Measurements from ENCODE around the gene DNAJC22.

Gene DNAJC22

DNA sequence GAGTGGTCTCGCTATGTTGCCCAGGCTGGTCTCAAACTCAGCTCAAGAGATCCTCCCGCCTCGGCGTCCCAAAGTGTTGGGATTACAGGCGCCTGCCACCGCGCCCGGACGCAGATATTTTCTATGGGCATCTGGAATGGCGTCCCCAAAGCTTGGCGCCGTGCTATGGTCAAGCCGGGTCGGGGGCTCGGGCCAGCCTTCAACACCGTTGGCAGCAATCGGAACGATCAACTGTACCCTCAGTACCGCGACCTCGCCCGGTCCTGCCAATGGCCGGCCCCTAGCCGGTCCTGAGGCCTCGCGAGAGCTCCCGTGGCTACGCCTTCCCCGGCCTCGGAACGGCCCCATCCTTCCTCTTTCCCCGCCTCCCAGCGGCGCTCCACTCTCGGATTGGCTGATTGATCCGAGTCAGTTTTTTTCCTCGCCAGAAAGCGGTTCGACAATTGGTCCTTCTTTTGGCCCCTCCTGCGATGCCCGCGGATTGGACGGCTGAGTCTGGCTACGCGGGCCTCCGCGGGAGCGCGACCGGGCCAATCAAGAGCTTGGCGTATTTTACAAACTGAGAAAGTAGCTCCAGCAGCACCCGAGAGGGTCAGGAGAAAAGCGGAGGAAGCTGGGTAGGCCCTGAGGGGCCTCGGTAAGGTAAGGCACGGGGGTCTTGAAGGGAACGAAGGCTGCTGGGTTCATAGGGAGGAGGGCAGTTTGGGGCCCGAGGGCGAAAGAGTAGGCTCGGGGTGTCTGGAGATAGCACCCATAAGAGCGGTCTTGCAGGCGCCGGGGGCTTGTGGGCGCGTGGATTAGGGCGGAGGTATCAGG lies 23.8 kb upstream of the DNAJC22 start, which contains the start of gene TROAP:
Gene TROAP, plus strand, starts transcription at position 548 of the 816 bp plus-strand sequence. CDS start 354 bp downstream, outside the sequence.
- Histone ChIP-seq H3K4me3 (ENCODE audit: low read length) (peak within 1 kb of the TSS; percentile 37), H3K4me1 (ENCODE audit: control insufficient read depth, insufficient read depth, low read length) (peaks cover 7% of the 10 kb centered on the region), H3K27me3 (ENCODE audit: control insufficient read depth, insufficient read depth, low read length) (no peaks in the 10 kb centered on the region), H3K9me3 (ENCODE audit: control insufficient read depth, low read length) (no peaks in the 10 kb centered on the region), H3K9ac (ENCODE audit: low read length) (peak within 1 kb of the TSS; percentile 74), H3K36me3 (ENCODE audit: control insufficient read depth, insufficient read depth, low read length) (no peaks in the 10 kb centered on the region)

DNA sequence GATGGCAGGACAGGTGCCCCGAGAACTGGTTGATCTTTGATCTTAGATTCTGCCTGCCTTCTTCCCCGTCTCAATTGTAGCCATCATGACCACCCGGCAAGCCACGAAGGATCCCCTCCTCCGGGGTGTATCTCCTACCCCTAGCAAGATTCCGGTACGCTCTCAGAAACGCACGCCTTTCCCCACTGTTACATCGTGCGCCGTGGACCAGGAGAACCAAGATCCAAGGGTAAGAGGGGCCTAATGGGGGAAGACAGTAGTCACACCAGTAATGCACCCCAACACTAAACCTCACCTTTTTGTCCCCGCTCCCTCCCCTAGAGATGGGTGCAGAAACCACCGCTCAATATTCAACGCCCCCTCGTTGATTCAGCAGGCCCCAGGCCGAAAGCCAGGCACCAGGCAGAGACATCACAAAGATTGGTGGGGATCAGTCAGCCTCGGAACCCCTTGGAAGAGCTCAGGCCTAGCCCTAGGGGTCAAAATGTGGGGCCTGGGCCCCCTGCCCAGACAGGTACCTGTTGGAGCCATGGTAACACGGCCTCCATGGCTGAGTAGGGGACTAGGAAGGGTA lies 23.1 kb upstream of the DNAJC22 start:
- Histone ChIP-seq H3K27me3 (ENCODE audit: control insufficient read depth, insufficient read depth, low read length) (no peaks in the 10 kb centered on the region), H3K4me3 (ENCODE audit: low read length) (peak overlapping the region; percentile 34), H3K4me1 (ENCODE audit: control insufficient read depth, insufficient read depth, low read length) (peaks cover 7% of the 10 kb centered on the region), H3K9me3 (ENCODE audit: control insufficient read depth, low read length) (no peaks in the 10 kb centered on the region), H3K36me3 (ENCODE audit: control insufficient read depth, insufficient read depth, low read length) (no peaks in the 10 kb centered on the region), H3K9ac (ENCODE audit: low read length) (peak overlapping the region; percentile 67)

DNA sequence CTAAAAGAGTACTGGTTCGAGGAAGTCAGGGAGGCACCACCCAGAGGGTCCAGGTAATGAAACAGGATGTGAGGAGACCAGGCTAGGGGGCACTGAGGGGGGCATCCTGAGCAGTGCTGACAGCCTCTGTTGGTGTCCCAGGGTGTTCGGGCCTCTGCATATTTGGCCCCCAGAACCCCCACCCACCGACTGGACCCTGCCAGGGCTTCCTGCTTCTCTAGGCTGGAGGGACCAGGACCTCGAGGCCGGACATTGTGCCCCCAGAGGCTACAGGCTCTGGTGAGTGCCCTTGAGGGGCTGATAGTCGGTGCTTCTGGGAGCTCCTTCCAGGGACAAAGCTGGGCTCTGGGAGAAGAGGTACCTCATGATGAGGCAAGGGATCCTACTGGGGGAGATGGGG lies 21.1 kb upstream of the DNAJC22 start:
- Histone ChIP-seq H3K36me3 (ENCODE audit: control insufficient read depth, insufficient read depth, low read length) (no peaks in the 10 kb centered on the region), H3K4me3 (ENCODE audit: low read length) (no peak overlapping the region), H3K4me1 (ENCODE audit: control insufficient read depth, insufficient read depth, low read length) (peaks cover 7% of the 10 kb centered on the region), H3K9me3 (ENCODE audit: control insufficient read depth, low read length) (no peaks in the 10 kb centered on the region), H3K27me3 (ENCODE audit: control insufficient read depth, insufficient read depth, low read length) (no peaks in the 10 kb centered on the region), H3K9ac (ENCODE audit: low read length) (no peak overlapping the region)

DNA sequence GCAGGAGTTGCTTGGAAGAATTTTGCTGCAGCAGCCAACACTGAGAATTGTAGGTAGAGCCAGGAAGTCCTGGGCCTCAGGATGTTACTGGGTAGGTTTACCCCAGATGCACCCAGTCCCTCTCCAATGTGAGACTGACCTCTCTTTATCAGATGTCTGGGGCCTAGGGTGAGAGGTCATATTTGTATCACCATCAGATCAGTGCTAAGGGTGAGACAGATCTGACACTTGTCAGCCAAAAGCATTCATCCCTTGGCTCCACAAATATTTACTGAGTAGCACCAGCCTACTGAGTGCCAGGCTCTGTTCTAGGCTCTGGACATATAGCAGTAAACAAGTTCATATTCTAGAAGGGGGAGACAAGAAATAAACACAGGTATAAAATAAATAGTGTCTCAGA lies 19.3 kb upstream of the DNAJC22 start:
- H3K4me1 ChIP-seq (ENCODE audit: control insufficient read depth, insufficient read depth, low read length): peaks cover 15% of the 10 kb centered on the region
- H3K9ac ChIP-seq (ENCODE audit: low read length): no peak overlapping the region
- no peak overlapping the region for H3K4me3 ChIP-seq (ENCODE audit: low read length)
- H3K9me3 ChIP-seq (ENCODE audit: control insufficient read depth, low read length): no peaks in the 10 kb centered on the region
- peaks cover 9% of the 10 kb centered on the region for H3K27me3 ChIP-seq (ENCODE audit: control insufficient read depth, insufficient read depth, low read length)
- H3K36me3 ChIP-seq (ENCODE audit: control insufficient read depth, insufficient read depth, low read length): no peaks in the 10 kb centered on the region

DNA sequence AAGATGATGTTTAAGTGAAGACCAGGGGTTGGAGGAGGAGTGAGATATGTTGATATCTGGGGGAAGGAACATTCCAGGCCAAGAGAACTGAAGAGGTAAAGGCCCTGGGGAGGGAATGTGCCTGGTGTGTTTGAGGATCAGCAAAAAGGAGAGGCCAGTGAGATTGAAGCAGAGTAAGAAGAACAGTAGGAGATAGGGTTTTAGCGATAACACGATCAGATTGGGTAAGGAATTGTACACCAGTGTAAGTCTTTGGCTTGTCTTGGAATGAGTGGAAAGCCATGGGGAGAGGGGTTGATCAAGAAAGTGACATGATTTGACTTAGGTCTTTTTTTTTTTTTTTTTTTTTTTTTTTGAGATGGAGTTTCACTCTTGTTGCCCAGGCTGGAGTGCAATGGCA lies 18.8 kb upstream of the DNAJC22 start:
- Histone ChIP-seq H3K9ac (ENCODE audit: low read length) (no peak overlapping the region), H3K9me3 (ENCODE audit: control insufficient read depth, low read length) (no peaks in the 10 kb centered on the region), H3K36me3 (ENCODE audit: control insufficient read depth, insufficient read depth, low read length) (no peaks in the 10 kb centered on the region), H3K4me1 (ENCODE audit: control insufficient read depth, insufficient read depth, low read length) (peaks cover 15% of the 10 kb centered on the region), H3K4me3 (ENCODE audit: low read length) (no peak overlapping the region), H3K27me3 (ENCODE audit: control insufficient read depth, insufficient read depth, low read length) (peaks cover 12% of the 10 kb centered on the region)

DNA sequence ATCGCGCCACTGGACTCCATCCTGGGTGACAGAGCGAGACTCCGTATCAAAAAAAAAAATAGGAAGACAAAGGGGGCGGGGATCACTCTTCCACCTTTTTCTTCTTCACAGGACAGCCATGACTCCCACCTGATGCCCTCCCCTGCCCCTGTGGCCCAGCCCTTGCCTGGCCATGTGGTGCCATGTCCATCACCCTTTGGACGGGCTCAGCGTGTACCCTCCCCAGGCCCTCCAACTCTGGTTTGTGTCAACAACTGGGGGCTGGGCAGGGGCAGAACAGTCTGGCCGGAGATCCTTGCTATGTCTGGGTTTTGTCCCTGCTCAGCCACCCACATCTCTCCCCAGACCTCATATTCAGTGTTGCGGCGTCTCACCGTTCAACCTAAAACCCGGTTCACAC lies 17.9 kb upstream of the DNAJC22 start:
- Histone ChIP-seq H3K4me1 (ENCODE audit: control insufficient read depth, insufficient read depth, low read length) (peaks cover 10% of the 10 kb centered on the region), H3K9ac (ENCODE audit: low read length) (no peak overlapping the region), H3K4me3 (ENCODE audit: low read length) (no peak overlapping the region), H3K27me3 (ENCODE audit: control insufficient read depth, insufficient read depth, low read length) (peaks cover 22% of the 10 kb centered on the region), H3K9me3 (ENCODE audit: control insufficient read depth, low read length) (no peaks in the 10 kb centered on the region), H3K36me3 (ENCODE audit: control insufficient read depth, insufficient read depth, low read length) (no peaks in the 10 kb centered on the region)

DNA sequence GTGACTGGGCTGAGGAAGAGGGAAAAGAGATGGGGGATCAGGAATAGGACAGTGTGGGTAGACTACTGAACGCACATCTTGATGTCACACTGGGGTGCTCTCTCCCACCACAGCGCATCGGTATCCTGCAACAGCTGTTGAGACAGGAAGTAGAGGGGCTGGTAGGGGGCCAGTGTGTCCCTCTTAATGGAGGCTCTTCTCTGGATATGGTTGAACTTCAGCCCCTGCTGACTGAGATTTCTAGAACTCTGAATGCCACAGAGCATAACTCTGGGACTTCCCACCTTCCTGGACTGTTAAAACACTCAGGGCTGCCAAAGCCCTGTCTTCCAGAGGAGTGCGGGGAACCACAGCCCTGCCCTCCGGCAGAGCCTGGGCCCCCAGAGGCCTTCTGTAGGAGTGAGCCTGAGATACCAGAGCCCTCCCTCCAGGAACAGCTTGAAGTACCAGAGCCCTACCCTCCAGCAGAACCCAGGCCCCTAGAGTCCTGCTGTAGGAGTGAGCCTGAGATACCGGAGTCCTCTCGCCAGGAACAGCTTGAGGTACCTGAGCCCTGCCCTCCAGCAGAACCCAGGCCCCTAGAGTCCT lies 16.6 kb upstream of the DNAJC22 start:
- Histone ChIP-seq H3K9ac (ENCODE audit: low read length) (no peak overlapping the region), H3K36me3 (ENCODE audit: control insufficient read depth, insufficient read depth, low read length) (no peaks in the 10 kb centered on the region), H3K27me3 (ENCODE audit: control insufficient read depth, insufficient read depth, low read length) (peaks cover 35% of the 10 kb centered on the region), H3K9me3 (ENCODE audit: control insufficient read depth, low read length) (no peaks in the 10 kb centered on the region), H3K4me1 (ENCODE audit: control insufficient read depth, insufficient read depth, low read length) (peaks cover 8% of the 10 kb centered on the region), H3K4me3 (ENCODE audit: low read length) (no peak overlapping the region)

DNA sequence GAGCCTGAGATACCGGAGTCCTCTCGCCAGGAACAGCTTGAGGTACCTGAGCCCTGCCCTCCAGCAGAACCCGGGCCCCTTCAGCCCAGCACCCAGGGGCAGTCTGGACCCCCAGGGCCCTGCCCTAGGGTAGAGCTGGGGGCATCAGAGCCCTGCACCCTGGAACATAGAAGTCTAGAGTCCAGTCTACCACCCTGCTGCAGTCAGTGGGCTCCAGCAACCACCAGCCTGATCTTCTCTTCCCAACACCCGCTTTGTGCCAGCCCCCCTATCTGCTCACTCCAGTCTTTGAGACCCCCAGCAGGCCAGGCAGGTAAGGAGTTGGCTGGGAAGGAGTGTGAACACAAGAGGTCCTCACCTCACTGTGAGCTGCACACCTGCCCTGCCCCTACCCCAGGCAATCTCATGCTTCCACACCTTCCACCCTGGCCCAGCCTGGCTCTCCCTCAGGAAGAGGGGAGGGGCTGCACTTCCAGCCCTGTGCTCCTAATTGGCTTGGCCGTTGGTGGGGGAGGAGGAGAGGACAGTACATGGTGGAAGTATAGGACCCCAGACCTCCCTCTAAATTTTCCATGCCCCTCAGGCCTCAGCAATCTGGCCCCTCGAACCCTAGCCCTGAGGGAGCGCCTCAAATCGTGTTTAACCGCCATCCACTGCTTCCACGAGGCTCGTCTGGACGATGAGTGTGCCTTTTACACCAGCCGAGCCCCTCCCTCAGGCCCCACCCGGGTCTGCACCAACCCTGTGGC lies 15.9 kb upstream of the DNAJC22 start:
- no peak overlapping the region for H3K4me3 ChIP-seq (ENCODE audit: low read length)
- H3K27me3 ChIP-seq (ENCODE audit: control insufficient read depth, insufficient read depth, low read length): peaks cover 42% of the 10 kb centered on the region
- H3K4me1 ChIP-seq (ENCODE audit: control insufficient read depth, insufficient read depth, low read length): peaks cover 8% of the 10 kb centered on the region
- H3K9ac ChIP-seq (ENCODE audit: low read length): no peak overlapping the region
- no peaks in the 10 kb centered on the region for H3K9me3 ChIP-seq (ENCODE audit: control insufficient read depth, low read length)
- H3K36me3 ChIP-seq (ENCODE audit: control insufficient read depth, insufficient read depth, low read length): no peaks in the 10 kb centered on the region

DNA sequence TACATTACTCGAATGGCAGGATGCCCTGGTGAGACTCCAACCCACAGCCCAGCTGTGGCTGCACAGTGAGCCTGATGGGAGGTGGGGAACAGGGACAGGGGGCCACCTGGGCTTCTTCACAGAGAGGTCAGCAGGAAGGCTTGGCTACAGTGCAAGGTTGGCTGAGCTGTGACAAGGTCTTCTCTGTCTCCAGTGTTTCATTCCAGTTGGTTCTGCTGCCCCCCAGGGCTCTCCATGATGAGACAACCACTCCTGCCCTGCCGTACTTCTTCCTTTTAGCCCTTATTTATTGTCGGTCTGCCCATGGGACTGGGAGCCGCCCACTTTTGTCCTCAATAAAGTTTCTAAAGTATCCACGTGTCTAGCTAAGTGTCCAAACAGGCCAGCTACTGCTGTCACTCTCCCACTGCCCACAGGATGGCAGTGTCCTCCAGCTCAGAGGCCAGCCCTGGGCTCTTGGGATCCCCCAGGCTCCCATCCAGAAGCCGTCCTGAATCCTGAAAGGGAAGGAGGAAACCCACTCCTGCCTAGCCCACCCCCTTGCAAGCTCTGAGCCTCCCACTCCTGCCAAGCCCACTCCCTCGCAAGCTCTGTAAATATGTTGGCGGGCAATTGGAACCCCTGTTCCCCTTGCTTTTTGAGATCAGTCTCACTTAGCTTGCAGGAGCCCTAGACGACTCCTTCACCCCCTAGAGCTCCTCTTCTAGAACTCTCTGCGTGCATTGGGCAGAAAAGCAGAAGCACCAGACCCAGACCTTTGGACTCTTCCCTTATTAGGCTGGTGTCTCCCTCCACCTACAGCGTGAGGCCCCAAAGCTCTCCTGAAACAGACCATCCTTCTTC lies 15.1 kb upstream of the DNAJC22 start:
- no peak overlapping the region for H3K9ac ChIP-seq (ENCODE audit: low read length)
- H3K27me3 ChIP-seq (ENCODE audit: control insufficient read depth, insufficient read depth, low read length): peaks cover 49% of the 10 kb centered on the region
- peaks cover 11% of the 10 kb centered on the region for H3K4me1 ChIP-seq (ENCODE audit: control insufficient read depth, insufficient read depth, low read length)
- H3K9me3 ChIP-seq (ENCODE audit: control insufficient read depth, low read length): no peaks in the 10 kb centered on the region
- no peak overlapping the region for H3K4me3 ChIP-seq (ENCODE audit: low read length)
- no peaks in the 10 kb centered on the region for H3K36me3 ChIP-seq (ENCODE audit: control insufficient read depth, insufficient read depth, low read length)

DNA sequence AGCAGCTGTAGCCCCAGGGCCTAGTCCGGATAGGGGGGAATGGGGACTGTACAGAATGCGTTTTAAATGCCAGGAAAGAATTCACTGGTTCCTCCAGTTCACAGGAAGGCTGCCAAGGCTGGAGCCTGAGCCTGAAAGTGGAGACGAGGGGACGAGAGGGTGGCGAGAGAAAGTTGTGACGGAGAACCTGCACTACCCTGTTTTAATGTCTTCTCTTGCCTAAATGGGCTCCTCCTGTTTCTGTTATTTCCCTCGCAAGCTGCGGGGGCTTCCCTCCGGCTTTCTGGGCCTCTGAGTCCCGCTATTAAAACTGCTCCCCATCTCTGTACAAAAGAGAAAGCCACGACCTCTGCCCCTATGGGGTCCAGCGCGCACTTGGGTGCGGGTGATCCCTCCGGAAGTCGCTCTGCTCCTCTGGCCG lies 14.2 kb upstream of the DNAJC22 start:
- no peaks in the 10 kb centered on the region for H3K36me3 ChIP-seq (ENCODE audit: control insufficient read depth, insufficient read depth, low read length)
- H3K27me3 ChIP-seq (ENCODE audit: control insufficient read depth, insufficient read depth, low read length): peaks cover 58% of the 10 kb centered on the region
- no peak overlapping the region for H3K9ac ChIP-seq (ENCODE audit: low read length)
- H3K4me1 ChIP-seq (ENCODE audit: control insufficient read depth, insufficient read depth, low read length): peaks cover 19% of the 10 kb centered on the region
- H3K9me3 ChIP-seq (ENCODE audit: control insufficient read depth, low read length): no peaks in the 10 kb centered on the region
- H3K4me3 ChIP-seq (ENCODE audit: low read length): no peak overlapping the region

DNA sequence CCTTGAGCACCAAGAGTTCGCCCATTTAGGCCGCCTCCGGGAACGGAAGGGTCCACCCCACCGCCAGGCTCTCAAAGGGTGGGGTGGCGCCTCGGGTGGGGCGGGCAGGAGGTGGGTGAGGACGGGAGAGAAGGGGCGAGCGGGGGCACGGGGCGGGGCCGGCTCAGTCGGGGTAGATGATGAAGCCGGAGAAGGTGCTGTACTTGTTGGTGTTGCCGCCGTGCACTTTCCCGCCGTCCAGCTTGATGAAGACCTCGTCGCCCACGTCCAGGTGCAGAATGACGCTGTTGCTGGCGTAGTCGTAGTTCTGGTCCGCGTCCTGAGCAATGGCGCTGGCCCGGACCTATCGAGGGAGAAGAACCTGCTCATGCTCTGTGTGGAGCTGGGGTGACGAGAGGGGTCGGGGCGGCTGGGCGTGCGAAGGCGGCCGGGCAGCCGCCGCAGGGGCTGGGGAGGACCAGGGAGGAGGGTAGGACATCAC lies 13.8 kb upstream of the DNAJC22 start:
- Histone ChIP-seq H3K36me3 (ENCODE audit: control insufficient read depth, insufficient read depth, low read length) (no peaks in the 10 kb centered on the region), H3K9me3 (ENCODE audit: control insufficient read depth, low read length) (no peaks in the 10 kb centered on the region), H3K27me3 (ENCODE audit: control insufficient read depth, insufficient read depth, low read length) (peaks cover 63% of the 10 kb centered on the region), H3K4me1 (ENCODE audit: control insufficient read depth, insufficient read depth, low read length) (peaks cover 20% of the 10 kb centered on the region), H3K9ac (ENCODE audit: low read length) (no peak overlapping the region), H3K4me3 (ENCODE audit: low read length) (no peak overlapping the region)

Measured in mucosa of stomach (tissue), 1 donor.